GM21381 (cell line): Measurements from ENCODE around the gene HOXD12.

Experiments used
- ATAC-seq: cut with Tn5 transposase; IDR thresholded peaks from one replicate; pipeline ENCODE4 v1.9.1; 2021; ENCODE audit warnings: mild to moderate bottlenecking, moderate library complexity; ENCODE audit not compliant: unreplicated experiment

Gene HOXD12

GRCh38 chr2:176118601-176119339 lies 19.2 kb downstream of the HOXD12 start:
- ATAC-seq, result no peak

- no peak for ATAC-seq
Measured at GRCh38 chr2:176120364-176121189, 21.0 kb downstream of the HOXD12 start.

GRCh38 chr2:176121190-176122051 lies 21.8 kb downstream of the HOXD12 start:
- no peak for ATAC-seq

- no peak for ATAC-seq
Measured at GRCh38 chr2:176122052-176122682, 22.6 kb downstream of the HOXD12 start.

- no peak for ATAC-seq
Measured at GRCh38 chr2:176122683-176123410, 23.3 kb downstream of the HOXD12 start, which contains the start of gene HOXD9. HOXD9 (plus strand) TSS chr2:176122719; CDS start chr2:176122769, 50 bp downstream.

GRCh38 chr2:176123411-176124109 lies 24.0 kb downstream of the HOXD12 start:
- ATAC-seq, result no peak

- ATAC-seq, result no peak
Measured at GRCh38 chr2:176124110-176124946, 24.7 kb downstream of the HOXD12 start.

- ATAC-seq, result no peak
Measured at GRCh38 chr2:176124947-176125771, 25.6 kb downstream of the HOXD12 start.

GRCh38 chr2:176125772-176126054 lies 26.1 kb downstream of the HOXD12 start:
- ATAC-seq, result no peak

GRCh38 chr2:176126929-176127773 lies 27.6 kb downstream of the HOXD12 start:
- no peak for ATAC-seq

GRCh38 chr2:176127774-176128072 lies 28.1 kb downstream of the HOXD12 start:
- ATAC-seq, result no peak

- no peak for ATAC-seq
Measured at GRCh38 chr2:176128172-176128981, 28.8 kb downstream of the HOXD12 start.

- no peak for ATAC-seq
Measured at GRCh38 chr2:176128982-176129796, 29.6 kb downstream of the HOXD12 start, which contains the start of gene HOXD8. HOXD8 (plus strand) TSS chr2:176129705; CDS start chr2:176130367, 662 bp downstream.

- ATAC-seq, result no peak
Measured at GRCh38 chr2:176129813-176130146, 30.2 kb downstream of the HOXD12 start.

- no peak for ATAC-seq
Measured at GRCh38 chr2:176130147-176130956, 30.8 kb downstream of the HOXD12 start.
